8988T (cell line): Measurements from ENCODE around the gene ALKBH4.
"Not testable (repeated sequence)": the region's sequence is repeated elsewhere in the genome, so short reads cannot be mapped to it uniquely, and the experiment has no call there.

Experiments
- DNase-seq: peaks from one replicate; pipeline ENCODE4 v3.0.0; 2011

Gene ALKBH4

DNA sequence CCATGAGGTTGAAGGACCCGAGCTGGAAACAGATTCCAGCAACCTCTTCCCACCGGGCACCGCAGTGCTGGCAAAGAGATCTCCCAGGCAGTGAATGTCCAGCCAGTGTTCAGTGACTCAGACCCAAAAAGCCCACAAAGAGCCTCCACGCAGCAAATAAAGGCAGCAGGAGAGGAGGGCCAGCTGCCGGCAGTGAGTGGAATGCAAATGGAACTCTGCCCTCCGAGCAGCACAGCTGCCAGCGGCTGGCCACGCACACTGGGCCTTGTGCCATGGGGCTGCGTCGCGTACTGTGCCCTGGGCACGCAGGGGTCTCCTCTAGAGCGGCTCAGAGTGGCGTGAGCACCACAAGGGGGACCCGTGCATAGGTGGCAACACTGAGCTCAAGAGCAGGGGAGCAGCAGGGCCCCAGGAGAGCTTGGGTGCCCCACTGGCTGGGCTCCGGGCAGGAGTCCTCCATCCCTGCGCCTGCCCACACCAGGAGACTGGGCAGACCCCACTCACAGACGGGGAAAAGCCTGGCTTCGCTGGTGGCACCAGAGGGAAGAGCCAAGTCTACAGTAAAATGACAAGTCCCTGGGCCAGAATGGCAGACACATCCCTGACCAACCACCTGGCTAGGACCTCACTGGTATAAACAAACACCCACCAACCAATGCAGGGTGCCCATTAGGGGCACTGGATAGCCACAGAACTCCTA lies 10.2 kb upstream of the ALKBH4 start:
- not testable (repeated sequence) for DNase-seq

DNA sequence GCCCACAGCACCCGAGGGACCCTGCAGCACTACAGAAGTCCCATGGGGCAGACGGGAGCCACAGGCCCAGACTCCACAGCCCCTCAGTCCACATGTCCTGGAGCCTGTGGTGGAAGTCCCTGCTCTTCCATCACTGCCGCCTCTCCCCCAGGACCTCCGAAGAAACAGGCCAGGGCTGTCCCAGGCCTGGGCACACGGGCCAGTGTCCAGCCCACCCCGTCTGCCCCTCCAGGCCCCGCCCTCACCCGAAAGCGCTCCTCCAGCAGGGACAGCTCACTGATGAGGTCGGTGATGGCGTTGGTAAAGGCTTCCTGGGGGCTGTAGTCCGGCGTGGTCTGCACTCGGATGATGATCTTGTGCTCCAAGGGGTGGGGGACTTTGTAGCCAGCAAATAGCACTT lies 9.5 kb upstream of the ALKBH4 start:
- not testable (repeated sequence) for DNase-seq

DNA sequence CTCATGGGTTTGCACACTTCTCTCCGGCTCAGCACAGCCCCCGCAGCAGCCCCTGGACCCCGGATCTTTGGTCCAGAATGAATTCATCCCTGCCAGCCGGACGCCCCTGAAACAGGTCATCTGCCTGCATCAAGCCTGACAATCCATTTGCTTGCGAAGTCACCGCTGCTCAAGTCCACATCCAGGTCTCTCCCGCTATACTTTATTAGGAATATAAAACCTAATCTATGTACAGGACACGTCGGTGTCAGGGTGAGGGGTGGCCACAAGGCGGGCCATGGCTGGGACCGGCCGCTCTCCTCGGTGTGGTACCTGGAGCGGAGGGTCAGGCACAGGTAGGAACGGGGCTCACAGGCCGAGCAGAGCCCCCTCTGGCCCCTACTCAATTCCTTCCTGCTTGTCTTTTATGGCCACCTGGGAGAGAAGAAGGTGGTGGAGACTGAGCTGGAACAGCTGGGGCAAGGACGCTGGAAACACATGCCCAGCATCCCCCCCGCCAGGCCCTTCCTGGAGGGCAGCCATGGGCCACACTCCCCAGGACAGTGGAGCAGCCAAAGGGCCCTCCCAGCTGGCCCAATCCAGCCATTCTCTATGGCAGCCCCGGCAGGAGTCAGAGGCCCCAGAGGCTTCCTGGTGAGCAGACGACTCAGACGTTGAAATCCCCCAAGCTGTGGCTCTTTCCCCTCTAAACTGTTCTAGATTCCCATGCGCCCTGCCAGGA lies 8.8 kb upstream of the ALKBH4 start:
- DNase-seq, result no peak

DNA sequence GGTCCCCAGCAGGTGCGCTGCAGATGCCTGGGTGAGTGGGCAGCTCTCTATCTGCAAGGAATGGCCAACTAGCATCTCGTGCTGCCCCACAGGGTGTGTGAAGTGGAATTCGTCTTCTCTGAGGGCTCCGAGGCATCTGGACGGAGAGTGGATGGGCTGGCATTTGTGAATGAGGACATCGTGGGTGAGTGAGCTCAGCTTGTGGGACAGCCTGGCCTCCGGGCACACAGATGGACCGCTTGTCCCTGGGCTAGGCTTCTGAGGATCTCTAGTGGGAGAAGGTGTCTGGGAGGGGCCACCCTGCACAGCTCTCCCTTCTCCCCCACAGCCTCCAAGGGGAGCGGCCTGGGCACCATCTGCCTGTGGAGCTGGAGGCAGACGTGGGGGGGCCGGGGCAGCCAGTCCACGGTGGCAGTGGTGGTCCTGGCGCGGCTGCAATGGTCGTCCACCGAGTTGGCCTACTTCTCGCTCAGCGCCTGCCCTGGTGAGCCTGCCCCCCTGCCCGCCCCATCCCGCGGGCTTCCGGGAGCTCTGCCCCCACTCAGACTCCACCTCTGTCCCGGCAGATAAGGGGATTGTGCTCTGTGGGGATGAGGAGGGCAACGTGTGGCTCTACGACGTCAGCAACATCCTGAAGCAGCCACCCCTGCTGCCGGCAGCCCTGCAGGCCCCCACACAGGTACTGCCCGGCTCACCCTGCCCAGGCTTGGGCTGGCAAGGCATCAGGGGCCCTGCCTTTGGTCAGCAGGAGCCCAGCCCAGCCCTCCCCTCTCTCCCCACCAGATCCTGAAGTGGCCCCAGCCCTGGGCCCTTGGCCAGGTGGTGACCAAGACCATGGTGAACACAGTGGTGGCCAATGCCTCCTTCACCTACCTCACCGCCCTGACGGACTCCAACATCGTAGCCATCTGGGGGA lies 7.7 kb upstream of the ALKBH4 start:
- DNase-seq, result no peak

DNA sequence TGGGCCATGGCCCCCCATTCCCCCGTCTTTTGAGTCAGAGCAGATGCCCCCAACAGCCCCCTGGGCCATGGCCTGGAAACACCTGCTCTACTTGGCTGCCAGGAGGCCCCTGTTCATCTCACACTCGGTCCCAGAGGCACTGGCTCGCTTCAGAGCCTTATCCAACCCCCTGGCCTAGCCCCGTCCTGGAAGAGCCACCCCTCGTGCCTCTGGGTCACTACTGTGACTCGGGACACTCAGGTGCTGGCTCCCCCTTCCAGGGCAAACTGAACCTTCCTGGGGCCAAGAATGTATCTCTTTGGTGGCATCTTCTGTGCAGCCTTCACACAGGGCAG lies 7.1 kb upstream of the ALKBH4 start:
- DNase-seq, result no peak

DNA sequence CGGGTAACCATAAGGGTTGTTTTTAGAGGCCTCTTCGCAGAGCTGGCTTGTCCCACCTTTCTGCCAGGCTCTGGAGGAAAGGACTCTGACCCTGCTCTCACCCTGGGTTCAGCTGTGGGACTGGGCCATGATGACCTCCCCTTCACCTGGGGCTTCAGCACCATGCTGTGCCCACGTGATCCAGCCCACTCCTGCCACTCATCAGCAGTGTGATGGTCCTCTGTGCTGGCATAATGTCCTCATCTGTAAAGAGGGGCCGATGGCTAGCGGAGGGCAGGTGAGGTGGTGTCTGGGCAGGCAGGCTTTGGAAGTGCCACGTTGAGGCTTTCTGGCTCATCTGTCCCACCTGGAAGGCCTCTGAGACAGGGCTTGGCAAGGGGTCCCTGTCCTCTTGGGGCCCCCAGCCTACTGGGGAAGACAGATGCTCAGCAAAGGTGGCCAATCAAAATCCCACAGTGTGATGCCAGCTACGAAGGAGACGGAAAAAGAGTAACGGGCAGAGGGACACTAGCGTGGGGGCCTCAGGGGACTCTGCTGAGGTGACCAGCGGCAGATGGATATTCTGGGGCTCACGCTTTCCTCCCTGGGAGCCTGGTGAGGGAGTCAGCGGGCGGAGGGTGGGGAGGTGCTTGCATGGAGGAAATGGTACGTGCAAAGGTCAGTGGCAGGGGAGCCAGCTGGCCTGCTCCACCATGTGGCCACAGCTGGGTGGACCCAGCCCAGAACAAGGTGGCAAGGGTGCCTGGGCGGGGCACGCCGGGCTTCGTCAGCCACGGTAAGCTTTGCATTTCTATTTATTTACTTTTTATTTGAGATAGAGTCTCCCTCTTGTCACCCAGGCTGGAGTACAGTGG lies 5.5 kb upstream of the ALKBH4 start:
- DNase-seq, result no peak

DNA sequence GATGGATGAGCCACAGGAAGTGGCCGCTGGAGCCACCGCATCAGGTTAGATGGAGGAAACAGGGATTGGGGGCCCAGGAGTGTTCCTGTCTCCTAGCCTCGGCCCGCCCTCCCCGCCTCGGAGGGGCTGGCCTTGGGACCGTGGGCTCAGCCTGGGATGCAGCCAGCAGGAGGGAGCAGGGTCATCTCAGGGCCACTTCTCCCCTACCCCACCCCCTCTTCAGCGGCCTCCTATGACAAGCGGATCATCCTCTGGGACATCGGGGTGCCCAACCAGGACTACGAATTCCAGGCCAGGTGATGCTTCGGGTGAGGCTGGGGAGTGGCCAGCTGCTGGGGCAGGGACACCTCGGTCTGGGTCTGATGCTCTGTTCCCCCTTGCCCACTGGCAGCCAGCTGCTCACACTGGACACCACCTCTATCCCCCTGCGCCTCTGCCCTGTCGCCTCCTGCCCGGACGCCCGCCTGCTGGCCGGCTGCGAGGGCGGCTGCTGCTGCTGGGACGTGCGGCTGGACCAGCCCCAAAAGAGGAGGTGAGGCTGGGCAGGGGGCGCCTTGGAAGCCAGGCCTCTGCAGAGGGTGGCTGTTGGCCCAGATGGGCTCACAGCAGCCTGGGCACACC lies 4.8 kb upstream of the ALKBH4 start:
- no peak for DNase-seq

DNA sequence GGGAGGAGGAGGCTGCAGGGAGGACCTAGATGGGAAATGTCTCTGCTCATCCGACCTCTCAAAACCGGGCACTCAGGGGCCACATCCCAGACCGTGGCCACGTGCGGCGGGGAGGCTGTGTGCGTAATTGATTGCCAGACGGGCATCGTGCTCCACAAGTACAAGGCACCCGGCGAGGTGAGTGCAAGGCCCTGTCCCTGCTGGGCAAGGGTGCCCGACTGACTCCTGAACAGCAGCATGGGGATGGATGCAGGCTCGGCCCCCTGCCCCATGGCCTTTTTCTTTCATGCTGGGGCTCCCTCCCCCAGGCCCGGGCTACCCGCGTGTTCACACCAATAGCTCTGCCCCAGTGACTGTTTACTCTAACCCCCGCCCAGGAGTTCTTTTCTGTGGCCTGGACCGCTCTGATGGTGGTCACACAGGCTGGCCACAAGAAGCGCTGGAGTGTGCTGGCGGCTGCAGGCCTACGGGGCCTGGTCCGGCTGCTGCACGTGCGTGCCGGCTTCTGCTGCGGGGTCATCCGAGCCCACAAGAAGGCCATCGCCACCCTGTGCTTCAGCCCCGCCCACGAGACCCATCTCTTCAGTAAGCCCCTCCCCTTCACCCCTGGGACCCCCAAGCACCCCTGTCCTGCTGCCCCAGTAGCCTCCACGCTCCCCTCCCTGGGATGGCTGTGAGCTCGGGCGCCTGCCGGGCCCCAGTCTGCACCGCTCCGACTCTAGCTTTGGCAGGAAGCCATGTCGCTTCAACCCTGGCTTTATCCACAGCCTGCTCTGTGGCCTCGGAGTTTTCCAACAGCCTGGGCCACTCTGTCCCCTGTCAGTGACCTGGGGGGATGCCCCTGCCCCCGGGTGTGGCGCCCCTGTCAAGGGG lies 4.1 kb upstream of the ALKBH4 start:
- DNase-seq, result no peak

DNA sequence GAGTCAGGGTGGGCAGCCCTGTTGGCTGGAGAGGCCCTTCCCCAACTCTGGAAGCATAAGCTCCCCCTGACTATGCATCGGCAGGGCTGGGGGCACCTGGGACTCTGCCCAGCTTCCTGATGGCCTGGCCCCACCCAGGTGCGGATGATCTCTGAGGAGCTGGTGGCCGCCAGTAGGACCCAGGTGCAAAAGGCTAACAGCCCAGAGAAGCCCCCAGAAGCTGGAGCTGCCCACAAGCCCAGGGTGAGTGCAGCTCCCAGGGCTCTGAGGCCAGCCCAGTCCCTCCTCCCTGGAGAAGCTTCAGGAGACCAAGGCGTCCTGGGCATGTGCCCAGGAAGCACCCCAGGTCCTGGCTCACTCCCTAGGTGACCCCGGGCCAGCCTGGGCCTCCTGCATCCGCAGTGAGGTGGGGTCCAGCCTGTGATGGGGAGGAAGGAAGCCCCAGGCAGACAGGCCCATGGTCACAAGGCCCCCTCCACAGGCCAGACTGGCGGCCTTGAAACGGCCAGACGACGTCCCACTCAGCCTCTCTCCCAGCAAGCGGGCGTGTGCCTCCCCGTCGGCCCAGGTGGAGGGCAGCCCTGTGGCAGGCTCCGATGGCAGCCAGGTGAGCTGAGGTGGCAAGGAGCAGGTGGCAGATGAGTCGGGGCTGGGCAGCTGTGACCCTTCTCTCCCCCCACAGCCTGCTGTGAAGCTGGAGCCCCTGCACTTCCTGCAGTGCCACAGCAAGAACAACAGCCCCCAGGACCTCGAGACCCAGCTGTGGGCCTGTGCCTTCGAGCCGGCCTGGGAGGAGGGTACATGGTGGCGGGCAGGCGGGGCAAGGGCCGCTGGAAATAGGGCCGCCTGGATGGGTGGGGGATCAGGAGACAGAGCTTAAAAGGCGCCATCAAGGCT lies 3.2 kb upstream of the ALKBH4 start:
- DNase-seq, result no peak

DNA sequence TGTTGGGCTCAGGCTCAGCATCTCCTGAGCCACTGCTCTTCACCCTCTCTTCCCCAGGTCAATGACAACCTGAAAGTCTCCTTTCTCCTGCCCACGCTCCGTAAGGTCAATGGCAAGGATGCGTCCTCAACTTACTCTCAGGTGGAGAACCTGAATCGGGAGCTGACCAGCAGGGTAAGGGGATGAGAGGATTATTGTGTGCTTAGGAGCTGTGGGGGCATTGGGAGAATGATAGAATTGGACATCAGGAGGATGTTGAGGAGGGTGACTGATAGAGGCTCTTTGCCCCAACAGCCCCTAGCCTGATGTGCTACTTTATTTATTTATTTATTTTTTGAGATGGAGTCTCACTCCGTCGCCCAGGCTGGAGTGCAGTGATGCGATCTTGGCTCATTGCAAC lies 1.4 kb upstream of the ALKBH4 start:
- no peak for DNase-seq

DNA sequence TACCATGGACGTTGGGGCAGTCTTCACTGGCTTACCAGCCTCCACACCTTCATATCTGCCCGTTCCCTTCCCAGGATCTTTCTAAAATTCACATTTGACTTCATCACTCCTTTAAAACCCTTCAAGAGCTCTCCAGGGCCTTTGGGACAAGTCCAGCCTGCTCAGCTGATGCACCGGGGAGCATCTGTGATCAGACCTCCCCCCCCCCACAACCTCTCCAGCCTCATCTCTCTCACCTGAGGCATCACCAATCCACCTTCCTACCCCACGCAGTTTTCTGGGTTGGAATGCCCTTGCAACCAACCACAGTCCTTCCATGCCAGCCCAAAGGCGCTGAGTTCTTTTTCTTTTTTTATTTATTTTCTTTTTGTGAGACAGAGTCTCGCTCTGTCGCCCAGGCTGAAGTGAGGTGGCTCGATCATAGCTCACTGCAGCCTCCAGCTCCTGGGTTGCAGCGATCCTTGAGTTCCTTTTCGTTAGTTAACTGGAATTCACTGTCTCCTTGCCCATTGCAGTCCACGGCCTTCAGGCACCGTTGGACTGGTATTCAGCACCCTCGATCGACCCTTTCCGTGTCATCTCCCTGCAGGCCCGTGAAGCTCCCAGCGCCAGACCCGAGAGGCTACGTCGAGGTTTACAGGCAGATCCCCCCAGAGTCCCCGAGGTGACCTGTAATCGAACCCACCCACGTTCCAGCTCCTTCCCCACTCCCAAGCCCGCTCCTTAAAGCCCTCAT lies 654 bp downstream of the ALKBH4 start:
- no peak for DNase-seq

DNA sequence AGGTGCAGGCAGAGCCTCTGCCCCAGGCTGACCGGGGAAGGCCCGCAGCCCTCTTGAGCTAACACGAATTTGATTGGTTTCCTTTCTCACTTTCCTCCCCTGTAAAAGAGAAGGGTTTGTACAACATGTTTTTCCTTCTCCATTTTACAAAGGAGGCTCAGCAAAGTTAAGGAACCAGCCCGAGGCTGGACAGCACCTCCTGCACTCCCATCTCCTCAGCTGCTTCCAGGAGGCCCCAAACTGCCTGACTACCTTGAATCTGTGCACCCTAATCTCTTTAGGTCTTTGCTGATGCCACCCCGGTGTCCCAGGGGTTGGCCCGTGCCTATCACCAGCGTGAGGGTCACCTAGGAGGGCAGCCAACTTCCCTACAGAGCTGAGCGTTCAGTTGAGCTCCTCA lies 4.2 kb downstream of the ALKBH4 start:
- no peak for DNase-seq

DNA sequence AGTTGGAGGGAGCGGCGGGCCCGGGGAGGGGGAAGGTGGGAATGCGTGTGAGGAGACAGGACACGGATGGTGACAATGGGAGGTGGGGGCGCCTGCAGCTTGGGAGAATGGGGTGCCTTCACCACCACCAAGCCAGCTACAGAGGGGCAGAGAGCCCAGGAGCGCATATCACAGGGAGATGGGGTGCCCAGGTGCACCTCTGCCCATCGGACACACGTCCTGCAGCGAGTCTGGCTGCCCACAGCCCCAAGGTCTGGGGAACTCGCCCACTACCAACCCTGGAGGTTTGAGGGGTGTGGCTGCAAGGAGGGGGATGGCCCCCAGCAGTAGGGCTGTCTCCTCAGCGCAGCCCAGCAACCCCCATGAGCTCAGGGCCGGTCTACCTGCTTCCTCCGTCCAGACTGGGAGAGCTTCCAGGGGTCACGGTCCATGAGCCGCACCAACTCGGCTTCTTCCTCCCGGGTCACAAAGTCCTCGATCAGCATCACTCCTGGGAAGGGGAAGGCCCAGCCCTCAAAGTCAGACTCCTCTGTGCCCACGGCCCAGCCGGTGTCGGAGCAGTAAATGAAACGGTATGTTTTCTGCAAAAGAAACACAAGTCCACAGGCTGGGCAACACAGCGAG lies 5.3 kb downstream of the ALKBH4 start:
- DNase-seq, result no peak

DNA sequence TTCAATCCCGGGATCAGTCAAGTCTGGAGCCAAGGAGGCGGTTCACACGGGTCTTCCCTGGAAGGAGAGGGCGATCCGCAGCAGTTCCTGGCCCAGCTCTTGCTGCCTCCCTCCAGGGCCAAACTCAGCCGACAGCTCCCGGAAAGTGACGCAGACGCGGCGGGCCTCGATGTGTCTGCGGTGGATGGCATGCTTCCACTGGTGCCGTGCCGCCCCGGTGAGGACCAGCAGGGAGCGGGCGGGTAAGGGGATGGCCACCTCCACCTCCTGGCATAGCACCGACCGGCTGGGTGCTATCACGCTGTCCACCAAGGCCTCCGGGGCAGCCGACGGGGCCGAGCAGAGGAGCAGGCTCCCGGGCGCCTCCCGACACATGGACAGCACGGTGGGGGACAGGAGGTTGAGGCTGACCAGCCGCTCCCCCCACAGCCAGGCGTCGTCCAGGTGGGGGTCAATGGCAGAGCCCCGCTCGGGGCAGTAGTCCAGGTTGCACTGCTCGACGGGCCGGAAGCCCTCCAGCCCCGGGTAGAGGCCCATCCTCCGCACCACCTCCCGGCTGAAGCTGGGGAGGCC lies 7.2 kb downstream of the ALKBH4 start:
- DNase-seq, result no peak

DNA sequence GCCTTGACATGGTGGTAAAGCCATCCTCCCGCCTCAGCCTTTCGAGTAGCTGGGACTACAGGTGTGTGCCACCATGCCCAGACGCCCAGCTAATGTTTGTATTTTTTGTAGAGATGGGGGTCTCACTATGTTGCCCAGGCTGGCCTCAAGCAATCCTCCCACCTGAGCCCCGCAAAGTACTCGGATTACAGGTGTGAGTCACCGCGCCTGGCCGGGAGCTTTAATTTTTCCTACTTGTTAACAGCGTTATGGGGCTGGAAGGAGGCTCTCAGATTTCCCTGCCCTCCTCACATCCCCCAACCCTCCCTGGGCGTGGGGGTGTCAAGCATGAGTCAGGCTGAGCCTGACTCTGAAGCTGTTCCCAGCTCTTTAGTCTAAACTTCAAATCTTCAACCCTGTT lies 8.3 kb downstream of the ALKBH4 start:
- no peak for DNase-seq

DNA sequence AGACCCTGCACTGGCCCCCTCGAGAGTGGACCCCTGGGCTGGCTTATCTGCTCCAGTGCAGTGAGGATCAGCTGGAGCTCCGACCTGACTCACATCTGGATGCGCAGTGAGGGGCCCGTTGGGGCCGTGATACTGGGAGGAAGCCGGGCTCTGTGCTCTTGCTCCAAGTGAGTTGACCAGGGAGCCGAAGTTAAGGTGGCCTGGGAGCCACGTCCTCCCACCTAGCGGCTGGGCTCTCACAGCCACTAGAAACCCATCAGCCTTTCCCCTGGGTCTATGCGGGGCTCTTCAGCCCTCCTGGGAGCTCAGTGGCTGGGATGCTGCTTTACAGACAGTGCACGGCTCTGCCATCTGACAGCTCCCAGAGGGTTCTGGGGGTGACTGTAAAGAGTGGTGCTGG lies 9.1 kb downstream of the ALKBH4 start:
- DNase-seq, result no peak

DNA sequence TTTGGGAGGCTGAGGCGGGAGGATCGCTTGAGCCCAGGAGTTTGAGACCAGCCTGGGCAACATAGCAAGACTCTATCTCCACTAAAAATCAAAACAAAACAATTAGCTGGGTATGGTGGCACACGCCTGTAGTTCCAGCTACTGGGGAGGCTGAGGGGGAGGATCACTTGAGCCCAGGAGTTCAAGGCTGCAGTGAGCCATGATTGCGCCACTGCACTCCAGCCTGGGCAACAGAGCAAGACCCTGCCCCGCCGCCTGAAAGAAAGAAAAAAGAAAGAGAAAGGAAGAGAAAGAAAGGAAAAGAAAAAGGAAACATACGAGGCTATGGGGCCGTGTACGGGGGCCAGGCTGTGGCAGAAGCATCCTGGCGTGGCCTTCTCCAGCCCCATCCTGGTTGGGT lies 9.7 kb downstream of the ALKBH4 start:
- not testable (repeated sequence) for DNase-seq

DNA sequence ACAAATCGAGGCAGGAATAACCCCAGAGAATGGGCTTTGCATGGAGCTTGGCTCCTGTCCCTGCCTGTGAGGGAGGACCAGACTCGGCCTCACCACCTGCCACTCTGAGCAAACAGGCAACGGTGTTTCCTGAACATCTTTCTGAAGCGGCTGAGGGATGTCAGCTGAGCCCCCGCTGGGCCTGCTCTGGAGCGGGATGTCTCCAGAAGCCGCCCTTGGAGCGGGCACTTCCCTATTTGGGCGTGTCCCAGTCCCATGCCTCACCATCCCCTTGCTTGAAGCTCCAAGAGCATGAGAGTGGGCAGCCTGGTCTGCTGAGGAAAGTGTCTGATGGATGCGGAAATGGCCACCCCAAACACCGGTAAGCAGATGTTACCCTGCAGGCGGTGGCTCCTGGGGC lies 10.2 kb downstream of the ALKBH4 start:
- DNase-seq, result no peak

DNA sequence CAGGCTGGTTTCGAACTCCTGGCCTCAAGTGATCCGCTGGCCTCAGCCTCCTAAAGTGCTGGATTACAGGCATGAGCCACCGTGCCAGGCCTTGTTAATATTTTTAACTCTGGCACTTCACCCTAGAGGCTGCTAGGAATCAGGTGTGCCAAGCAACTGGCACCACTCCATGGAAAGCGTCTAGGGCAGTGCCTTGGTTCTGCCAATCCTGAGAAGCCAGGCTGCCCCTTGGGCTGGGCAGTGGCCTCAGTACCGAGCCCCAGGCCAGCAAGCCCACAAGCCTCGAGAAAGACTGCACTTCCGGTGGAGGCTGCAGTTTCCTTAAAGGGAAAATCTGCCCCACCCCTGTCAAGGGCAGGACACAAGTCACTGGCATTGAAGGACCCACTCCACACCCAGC lies 11.3 kb downstream of the ALKBH4 start:
- DNase-seq, result no peak
